Colonic mucosa (tissue), 4 donors: ENCODE results near the gene PHACTR1. TPM values are rescaled to one million over a fixed set of nuclear protein-coding genes. Genes with fewer than 3 reads are reported as not detected.

Source experiments
- DNase-seq: peaks from one replicate; pipeline ENCODE4 v3.0.0-alpha.2; 2020
- H3K27ac ChIP-seq: fragments of 200-600 bp; one replicate; pipeline ENCODE4 v1.8.0; 2021
- H3K27me3 ChIP-seq: fragments of 200-600 bp; one replicate; pipeline ENCODE4 v1.8.0; 2021
- H3K36me3 ChIP-seq: fragments of 200-600 bp; one replicate; pipeline ENCODE4 v1.8.0; 2021
- H3K4me1 ChIP-seq: fragments of 200-600 bp; one replicate; pipeline ENCODE4 v1.8.0; 2021; ENCODE audit warnings: mild to moderate bottlenecking
- H3K4me3 ChIP-seq: fragments of 200-600 bp; one replicate; pipeline ENCODE4 v1.8.0; 2021
- H3K9ac ChIP-seq, 2 donors: one replicate each; pipeline ENCODE4 v1.7.0; 2013; ENCODE audit warnings: control low read depth in 2 of 2, low read depth in 2 of 2, low read length in 2 of 2
- H3K9me3 ChIP-seq: fragments of 200-600 bp; one replicate; pipeline ENCODE4 v1.8.0; 2021
- intact Hi-C: fragments of 100-400 bp; cut with DNase I; formaldehyde crosslinking; loops from one replicate; pipeline ENCODE4 v1.14.1; 2022
- total RNA-seq, 2 donors: library from RNA; stranded (reverse); fragmentation: NEBNext Ultra II Directional in 1 of 2; extraction: Animal tissue kit (Norgen Biotek cat#: 25700) in 1 of 2; gene quantifications; one replicate each; pipeline ENCODE4 v1.2.1, GENCODE V29; 2021
- TF ChIP-seq, protein P1 (sequence below): fragments of 200-600 bp; IDR thresholded peaks from one replicate; pipeline ENCODE4 v1.8.0; 2022; ENCODE audit warnings: antibody characterized with exemption, mild to moderate bottlenecking
- donor health status: healthy.
- donor health status: DM: no; HTN: no; CAD: no.
- donor health status: DM: no; HTN: no; CAD: no.

The PHACTR1 gene
- total RNA-seq, 2 donors from 2014 or later = 1.7 to 2.2 TPM

DNA sequence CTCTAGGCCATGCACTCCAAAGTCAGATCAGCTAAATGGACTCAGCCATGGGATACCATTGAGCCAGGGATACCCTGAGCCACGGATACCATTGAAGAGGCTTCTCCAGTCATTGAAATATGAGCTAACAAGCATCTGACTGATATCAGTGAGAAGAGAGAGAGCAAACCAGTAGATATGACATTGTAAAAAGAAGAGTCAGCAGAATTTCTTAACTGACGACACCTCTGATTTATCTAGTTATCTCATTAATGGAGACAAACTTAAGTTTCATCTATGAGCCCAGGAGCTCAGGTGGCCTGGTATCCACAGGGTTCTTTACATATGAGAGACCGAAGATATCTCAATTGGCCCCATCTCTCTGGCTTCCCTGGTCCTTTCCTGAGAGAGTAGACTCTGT is 471.1 kb downstream of the PHACTR1 start:
- TF ChIP-seq, protein P1, sequence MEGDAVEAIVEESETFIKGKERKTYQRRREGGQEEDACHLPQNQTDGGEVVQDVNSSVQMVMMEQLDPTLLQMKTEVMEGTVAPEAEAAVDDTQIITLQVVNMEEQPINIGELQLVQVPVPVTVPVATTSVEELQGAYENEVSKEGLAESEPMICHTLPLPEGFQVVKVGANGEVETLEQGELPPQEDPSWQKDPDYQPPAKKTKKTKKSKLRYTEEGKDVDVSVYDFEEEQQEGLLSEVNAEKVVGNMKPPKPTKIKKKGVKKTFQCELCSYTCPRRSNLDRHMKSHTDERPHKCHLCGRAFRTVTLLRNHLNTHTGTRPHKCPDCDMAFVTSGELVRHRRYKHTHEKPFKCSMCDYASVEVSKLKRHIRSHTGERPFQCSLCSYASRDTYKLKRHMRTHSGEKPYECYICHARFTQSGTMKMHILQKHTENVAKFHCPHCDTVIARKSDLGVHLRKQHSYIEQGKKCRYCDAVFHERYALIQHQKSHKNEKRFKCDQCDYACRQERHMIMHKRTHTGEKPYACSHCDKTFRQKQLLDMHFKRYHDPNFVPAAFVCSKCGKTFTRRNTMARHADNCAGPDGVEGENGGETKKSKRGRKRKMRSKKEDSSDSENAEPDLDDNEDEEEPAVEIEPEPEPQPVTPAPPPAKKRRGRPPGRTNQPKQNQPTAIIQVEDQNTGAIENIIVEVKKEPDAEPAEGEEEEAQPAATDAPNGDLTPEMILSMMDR = no peak
- no peak for DNase-seq
- Histone ChIP-seq H3K9ac (no peak overlapping the region), H3K27me3 (no peaks in the 10 kb centered on the region), H3K9me3 (no peaks in the 10 kb centered on the region), H3K36me3 (no peaks in the 10 kb centered on the region), H3K4me1 (no peaks in the 10 kb centered on the region), H3K27ac (no peak overlapping the region), H3K4me3 (no peak overlapping the region)
- intact Hi-C loops = no loop called here

DNA sequence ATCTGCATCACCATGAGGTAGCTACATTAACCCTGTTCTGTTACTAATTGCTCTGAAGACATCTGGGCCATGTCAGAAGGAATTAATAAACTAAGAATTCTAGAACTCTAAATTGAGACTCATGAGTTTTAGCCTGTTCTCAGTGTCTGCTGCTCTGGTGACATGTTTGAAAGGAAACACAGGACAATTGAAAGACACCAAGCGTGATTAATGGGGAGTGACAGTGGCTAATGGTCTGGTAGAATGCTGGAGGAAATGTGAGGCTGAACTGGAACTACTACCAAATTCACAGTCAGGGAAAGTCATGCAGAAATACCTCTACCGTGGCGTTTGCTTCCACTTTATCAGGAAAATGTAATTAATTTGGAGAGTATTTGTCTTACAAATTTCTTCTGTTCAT is 471.7 kb downstream of the PHACTR1 start:
- no peaks in the 10 kb centered on the region for H3K36me3 ChIP-seq
- DNase-seq = no peak
- H3K4me1 ChIP-seq = no peaks in the 10 kb centered on the region
- TF ChIP-seq, protein P1 = no peak
- no peak overlapping the region for H3K4me3 ChIP-seq
- no peak overlapping the region for H3K9ac ChIP-seq
- H3K9me3 ChIP-seq = no peaks in the 10 kb centered on the region
- intact Hi-C loops = no loop called here
- H3K27ac ChIP-seq = no peak overlapping the region
- no peaks in the 10 kb centered on the region for H3K27me3 ChIP-seq

DNA sequence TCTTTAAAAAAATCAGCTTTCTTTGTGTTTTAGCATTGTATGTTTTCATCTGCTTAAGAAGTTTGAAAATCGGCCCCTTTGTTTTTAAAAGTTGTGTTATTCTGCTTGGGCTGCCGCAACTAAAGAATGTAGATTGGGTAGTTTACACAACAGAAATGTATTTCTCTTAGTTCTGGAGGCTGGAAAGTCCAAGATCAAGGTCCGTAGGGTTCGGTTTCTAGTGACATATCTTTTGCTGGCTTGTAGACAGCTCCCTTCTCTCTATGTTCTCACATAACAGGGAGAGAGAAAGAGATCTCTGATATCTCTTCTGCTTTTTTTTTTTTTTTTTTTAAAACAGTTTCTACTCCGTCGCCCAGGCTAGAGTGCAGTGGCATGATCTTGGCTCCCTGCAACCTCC is 473.1 kb downstream of the PHACTR1 start:
- Histone ChIP-seq H3K36me3 (no peaks in the 10 kb centered on the region), H3K4me3 (no peak overlapping the region), H3K27me3 (no peaks in the 10 kb centered on the region), H3K4me1 (no peaks in the 10 kb centered on the region), H3K9me3 (no peaks in the 10 kb centered on the region), H3K27ac (no peak overlapping the region), H3K9ac (no peak overlapping the region)
- intact Hi-C loops = loop anchor here (5.0 kb wide), 1 partner anchor 143 kb away; no protein-coding TSS in a partner anchor
- no peak for DNase-seq
- TF ChIP-seq, protein P1 = no peak

DNA sequence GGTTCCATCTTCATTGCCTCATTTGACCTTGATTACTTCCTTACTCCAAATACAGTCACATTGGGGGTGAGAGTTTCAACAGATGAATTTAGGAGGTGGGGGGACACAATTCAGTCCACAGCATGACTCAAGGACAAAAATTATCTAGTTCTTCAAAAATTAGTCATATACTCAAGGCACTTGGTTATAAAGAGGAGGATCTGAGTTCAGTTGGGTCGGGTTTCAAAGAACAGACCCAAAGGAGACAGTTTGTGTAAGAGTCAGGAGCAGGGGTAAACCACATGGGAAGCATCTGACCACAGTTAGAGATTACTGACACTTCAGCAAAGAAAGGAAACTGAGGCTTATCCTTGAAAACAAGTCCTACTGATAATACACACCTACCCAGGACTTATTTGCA is 473.8 kb downstream of the PHACTR1 start:
- Histone ChIP-seq H3K9me3 (no peaks in the 10 kb centered on the region), H3K27me3 (no peaks in the 10 kb centered on the region), H3K9ac (no peak overlapping the region), H3K27ac (no peak overlapping the region), H3K4me3 (no peak overlapping the region), H3K4me1 (no peaks in the 10 kb centered on the region), H3K36me3 (no peaks in the 10 kb centered on the region)
- intact Hi-C loops = loop anchor here (5.0 kb wide), 1 partner anchor 142 kb away; no protein-coding TSS in a partner anchor
- DNase-seq = no peak
- TF ChIP-seq, protein P1 = no peak

DNA sequence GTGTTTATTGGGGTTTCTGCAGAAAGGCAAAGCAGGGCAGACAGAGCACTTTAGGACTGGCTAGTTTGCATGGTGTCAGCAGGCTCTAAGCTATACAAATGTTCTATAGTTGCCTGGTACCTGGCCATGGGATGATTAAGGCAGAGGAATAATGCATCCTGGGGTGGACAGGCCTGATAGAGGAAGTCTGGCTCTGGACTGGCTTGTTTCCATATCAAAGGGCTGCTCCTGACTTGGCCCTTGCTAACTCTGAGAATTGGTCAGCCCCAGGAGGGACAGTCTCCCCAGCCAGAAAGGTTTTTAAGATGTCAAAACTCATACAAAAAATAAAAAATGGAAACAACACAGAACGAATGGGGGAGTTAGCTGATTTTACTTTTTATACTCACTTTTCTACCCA is 474.9 kb downstream of the PHACTR1 start:
- no peak overlapping the region for H3K9ac ChIP-seq
- intact Hi-C loops = loop anchor here (5.0 kb wide), 1 partner anchor 141 kb away; no protein-coding TSS in a partner anchor
- DNase-seq = no peak
- H3K36me3 ChIP-seq = no peaks in the 10 kb centered on the region
- TF ChIP-seq, protein P1 = no peak
- no peaks in the 10 kb centered on the region for H3K27me3 ChIP-seq
- no peaks in the 10 kb centered on the region for H3K4me1 ChIP-seq
- no peak overlapping the region for H3K4me3 ChIP-seq
- no peak overlapping the region for H3K27ac ChIP-seq
- no peaks in the 10 kb centered on the region for H3K9me3 ChIP-seq
